Gastroesophageal sphincter (tissue), 4 donors: ENCODE measurements around the gene ARHGAP6. TPM values are rescaled to one million over a fixed set of nuclear protein-coding genes. Genes with fewer than 3 reads are reported as not detected.
A peak's percentile ranks its signal among the peaks of the same experiment; 100 is the strongest.

Experiments
- ATAC-seq: fragments of 150-250 bp; one replicate; pipeline ENCODE4 v1.9.1; 2016; ENCODE audit warnings: mild to moderate bottlenecking, moderate library complexity
- H3K27ac ChIP-seq, 4 donors: fragments of 200-600 bp; sonication (generic) in 3 of 4; 1 replicate in 3 of 4; 2 replicates in 1 of 4; pipeline ENCODE4 v1.5.1; 2016 to 2019
- H3K27me3 ChIP-seq: fragments of 200-600 bp; sonication (generic); one replicate; pipeline ENCODE4 v1.5.1; 2019
- H3K36me3 ChIP-seq, 2 donors: fragments of 200-600 bp; sonication (generic); one replicate each; pipeline ENCODE4 v1.5.1; 2019; ENCODE audit warnings: control low read depth in 1 of 2
- H3K4me1 ChIP-seq, 3 donors: fragments of 200-600 bp; sonication (generic); 1 replicate in 2 of 3; 2 replicates in 1 of 3; pipeline ENCODE4 v1.5.1; 2016 to 2019; ENCODE audit warnings: control low read depth in 2 of 3
- H3K4me3 ChIP-seq, 2 donors: fragments of 200-600 bp; sonication (generic); one replicate each; pipeline ENCODE4 v1.5.1; 2019; ENCODE audit warnings: mild to moderate bottlenecking in 1 of 2, moderate library complexity in 1 of 2
- H3K9me3 ChIP-seq, 3 donors: fragments of 200-600 bp; sonication (generic); one replicate each; pipeline ENCODE4 v1.5.1; 2017 to 2019; ENCODE audit warnings: control low read depth in 2 of 3
- CTCF ChIP-seq, 4 experiments: fragments of 200-600 bp in 2 of 4; fragments of 450-650 bp in 2 of 4; sonication (generic) in 1 of 4; IDR thresholded peaks; one replicate each; pipeline ENCODE4 v1.5.1; 2017 to 2019; ENCODE audit warnings: antibody characterized with exemption in 4 of 4, mild to moderate bottlenecking in 2 of 4, moderate library complexity in 2 of 4
- EP300 ChIP-seq: sonication (generic); formaldehyde crosslinking; IDR thresholded peaks from one replicate; pipeline ENCODE4 v1.6.1; 2017; ENCODE audit warnings: antibody characterized with exemption, mild to moderate bottlenecking
- POLR2A ChIP-seq, 2 donors: fragments of 450-650 bp; IDR thresholded peaks; one replicate each; pipeline ENCODE4 v1.6.1; 2017; ENCODE audit warnings: antibody characterized with exemption in 2 of 2, mild to moderate bottlenecking in 2 of 2, moderate library complexity in 1 of 2
- POLR2AphosphoS5 ChIP-seq: sonication (generic); formaldehyde crosslinking; IDR thresholded peaks from one replicate; pipeline ENCODE4 v1.6.1; 2017; ENCODE audit warnings: antibody characterized with exemption
- WGBS, 2 donors: methylation state at CpG; one replicate each; pipeline ENCODE4 v1.1.5; 2018; ENCODE audit warnings: low coverage in 1 of 2; 5-methylcytosine and 5-hydroxymethylcytosine counted together
- total RNA-seq, 4 donors: library from RNA; depleted of rRNA; stranded (reverse); fragments of >200 nt; gene quantifications; one replicate each; pipeline ENCODE4 v1.1.0, GENCODE V29; 2016

The ARHGAP6 gene
- total RNA-seq, 4 donors from 2014 or later = 25.2 to 35.1 (median 31.8) TPM

GRCh38 chrX:11461201-11462001, 204.3 kb downstream of the ARHGAP6 start:
- TF ChIP-seq EP300 = no peak
- TF ChIP-seq CTCF (IDR thresholded peaks at IDR 0.05) = no peak
- no peak for TF ChIP-seq POLR2AphosphoS5
- no peak for TF ChIP-seq POLR2A (IDR thresholded peaks at IDR 0.05)
- H3K27me3 ChIP-seq = no peaks in the 10 kb centered on the region
- ATAC-seq = no peak
- no peak overlapping the region for H3K4me3 ChIP-seq
- no peaks in the 10 kb centered on the region for H3K36me3 ChIP-seq
- WGBS, 2 donors = 57 to 70% methylated on average over 4 to 5 of the region's 5 CpGs
- peak overlapping the region in 2 of 4 donors; percentile 29 to 61 for H3K27ac ChIP-seq
- no peaks in the 10 kb centered on the region for H3K9me3 ChIP-seq
- peaks cover 0 to 27% (median 0%) of the 10 kb centered on the region in 3 donors for H3K4me1 ChIP-seq

- Histone ChIP-seq H3K27me3 (no peaks in the 10 kb centered on the region), H3K36me3 (no peaks in the 10 kb centered on the region), H3K4me3 (no peak overlapping the region), H3K4me1 (peaks cover 0 to 27% (median 0%) of the 10 kb centered on the region in 3 donors), H3K9me3 (no peaks in the 10 kb centered on the region), H3K27ac (no peak overlapping the region)
- 82 to 86% methylated on average over 1 to 2 of the region's 2 CpGs for WGBS, 2 donors
- TF ChIP-seq POLR2AphosphoS5 (no peak), POLR2A (IDR thresholded peaks at IDR 0.05) (no peak), CTCF (IDR thresholded peaks at IDR 0.05) (no peak), EP300 (no peak)
- no peak for ATAC-seq
Observed at GRCh38 chrX:11460347-11460746, 205.4 kb downstream of the ARHGAP6 start.

GRCh38 chrX:11458170-11458569, 207.6 kb downstream of the ARHGAP6 start:
- 48% methylated on average over 3 of the region's 3 CpGs; no CpG with 5 or more reads in 1 of the 2 donors for WGBS, 2 donors
- H3K27me3 ChIP-seq = no peaks in the 10 kb centered on the region
- H3K4me3 ChIP-seq = no peak overlapping the region
- peak; percentile 28 for ATAC-seq
- H3K27ac ChIP-seq = peak overlapping the region in 3 of 4 donors; percentile 34 to 38 (median 35)
- H3K4me1 ChIP-seq = peaks cover 0 to 27% (median 0%) of the 10 kb centered on the region in 3 donors
- no peaks in the 10 kb centered on the region for H3K9me3 ChIP-seq
- H3K36me3 ChIP-seq = no peaks in the 10 kb centered on the region
- TF ChIP-seq CTCF (IDR thresholded peaks at IDR 0.05) = no peak
- TF ChIP-seq POLR2AphosphoS5 = peak; percentile 54

- Histone ChIP-seq H3K27me3 (no peaks in the 10 kb centered on the region), H3K36me3 (no peaks in the 10 kb centered on the region), H3K9me3 (no peaks in the 10 kb centered on the region), H3K4me1 (peaks cover 0 to 27% (median 0%) of the 10 kb centered on the region in 3 donors), H3K27ac (no peak overlapping the region), H3K4me3 (no peak overlapping the region)
- 66 to 70% methylated on average over 3 to 5 of the region's 5 CpGs for WGBS, 2 donors
- TF ChIP-seq CTCF (IDR thresholded peaks at IDR 0.05) (no peak), POLR2A (IDR thresholded peaks at IDR 0.05) (no peak), POLR2AphosphoS5 (no peak), EP300 (no peak)
- ATAC-seq = no peak
Observed at GRCh38 chrX:11451151-11451550, 214.6 kb downstream of the ARHGAP6 start.

- H3K9me3 ChIP-seq = no peaks in the 10 kb centered on the region
- 64% methylated on average over 8 of the region's 8 CpGs; no CpG with 5 or more reads in 1 of the 2 donors for WGBS, 2 donors
- ATAC-seq = no peak
- TF ChIP-seq POLR2A (IDR thresholded peaks at IDR 0.05) (no peak), EP300 (no peak), CTCF (IDR thresholded peaks at IDR 0.05) (no peak), POLR2AphosphoS5 (no peak)
- H3K4me3 ChIP-seq = no peak overlapping the region
- no peaks in the 10 kb centered on the region for H3K27me3 ChIP-seq
- no peaks in the 10 kb centered on the region for H3K36me3 ChIP-seq
- H3K27ac ChIP-seq = peak overlapping the region in 1 of 4 donors; percentile 2
- H3K4me1 ChIP-seq = peaks cover 0 to 35% (median 0%) of the 10 kb centered on the region in 3 donors
Observed at GRCh38 chrX:11450354-11450753, 215.4 kb downstream of the ARHGAP6 start.
